ENCODE data around the gene KPNA4. TPM values are rescaled to one million over a fixed set of nuclear protein-coding genes. Genes with fewer than 3 reads are reported as not detected.

KPNA4 gene
- total RNA-seq, 4 donors from 2014 or later, result 25.7 to 43.6 (median 33.7) TPM

DNA sequence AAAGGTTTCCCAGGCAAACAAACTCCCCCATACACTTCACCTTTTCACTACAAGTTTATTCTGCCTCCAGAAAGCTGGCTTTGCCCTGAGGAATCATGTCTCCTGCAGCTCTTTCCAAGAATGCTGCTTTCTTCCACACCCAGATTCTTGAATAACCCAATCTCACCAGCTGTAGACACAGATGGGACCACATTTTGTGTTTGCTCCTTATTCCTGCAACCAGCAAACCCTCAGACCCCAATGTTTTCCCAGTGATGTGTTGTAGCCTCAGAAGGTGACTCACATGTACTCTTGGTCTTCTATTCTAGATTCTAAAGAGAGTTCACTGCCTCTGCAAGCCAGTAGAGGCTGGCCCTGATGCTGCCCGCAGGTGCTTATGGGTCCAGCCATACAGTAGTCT is 92.2 kb downstream of the KPNA4 start:
- DNase-seq (ENCODE audit: low spot score), result no peak
- no peak for ATAC-seq (ENCODE audit: low FRiP score)
- TF ChIP-seq, protein P1, sequence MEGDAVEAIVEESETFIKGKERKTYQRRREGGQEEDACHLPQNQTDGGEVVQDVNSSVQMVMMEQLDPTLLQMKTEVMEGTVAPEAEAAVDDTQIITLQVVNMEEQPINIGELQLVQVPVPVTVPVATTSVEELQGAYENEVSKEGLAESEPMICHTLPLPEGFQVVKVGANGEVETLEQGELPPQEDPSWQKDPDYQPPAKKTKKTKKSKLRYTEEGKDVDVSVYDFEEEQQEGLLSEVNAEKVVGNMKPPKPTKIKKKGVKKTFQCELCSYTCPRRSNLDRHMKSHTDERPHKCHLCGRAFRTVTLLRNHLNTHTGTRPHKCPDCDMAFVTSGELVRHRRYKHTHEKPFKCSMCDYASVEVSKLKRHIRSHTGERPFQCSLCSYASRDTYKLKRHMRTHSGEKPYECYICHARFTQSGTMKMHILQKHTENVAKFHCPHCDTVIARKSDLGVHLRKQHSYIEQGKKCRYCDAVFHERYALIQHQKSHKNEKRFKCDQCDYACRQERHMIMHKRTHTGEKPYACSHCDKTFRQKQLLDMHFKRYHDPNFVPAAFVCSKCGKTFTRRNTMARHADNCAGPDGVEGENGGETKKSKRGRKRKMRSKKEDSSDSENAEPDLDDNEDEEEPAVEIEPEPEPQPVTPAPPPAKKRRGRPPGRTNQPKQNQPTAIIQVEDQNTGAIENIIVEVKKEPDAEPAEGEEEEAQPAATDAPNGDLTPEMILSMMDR (IDR thresholded peaks at IDR 0.05), result no peak

DNA sequence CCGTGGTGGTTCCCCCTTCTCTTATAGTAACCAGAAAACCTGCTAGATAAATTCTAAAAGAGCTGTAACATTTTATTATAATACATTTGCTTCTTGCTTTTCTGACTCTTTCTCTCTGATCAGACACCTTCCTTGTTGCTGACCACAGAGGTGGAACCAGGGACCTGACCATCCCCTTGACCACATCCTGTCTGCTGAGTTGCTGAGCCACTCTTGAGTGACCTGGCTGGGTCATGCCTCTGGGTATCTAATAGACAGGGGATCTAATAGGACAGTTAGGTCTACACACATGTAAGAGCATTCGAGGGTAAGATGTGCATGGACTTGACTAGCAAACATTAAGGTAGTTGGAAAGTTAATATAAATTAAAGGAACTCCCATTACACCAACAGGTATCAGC is 93.0 kb downstream of the KPNA4 start:
- TF ChIP-seq, protein P1 (IDR thresholded peaks at IDR 0.05), result no peak
- ATAC-seq (ENCODE audit: low FRiP score), result no peak
- no peak for DNase-seq (ENCODE audit: low spot score)

DNA sequence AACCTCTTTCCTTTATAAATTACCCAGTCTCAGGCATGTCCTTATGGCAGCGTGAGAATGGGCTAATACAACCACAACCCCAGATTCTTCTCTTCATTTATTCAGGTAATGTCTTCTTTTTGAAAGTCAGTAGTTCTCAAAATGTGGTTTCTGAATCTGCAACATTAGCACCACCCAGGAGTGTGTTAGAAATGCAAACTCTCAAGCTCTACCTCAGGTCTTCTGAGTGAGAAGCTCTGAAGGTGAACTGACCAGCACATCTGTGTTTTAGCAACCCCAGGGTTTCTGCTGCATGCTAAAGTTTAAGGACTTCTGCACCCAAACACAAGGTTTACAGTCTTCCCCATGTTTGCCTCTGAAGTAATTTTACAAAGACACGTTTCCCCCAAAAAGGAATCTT is 93.5 kb downstream of the KPNA4 start:
- ATAC-seq (ENCODE audit: low FRiP score) (no peak), DNase-seq (ENCODE audit: low spot score) (no peak)
- TF ChIP-seq, protein P1 (IDR thresholded peaks at IDR 0.05), result no peak

DNA sequence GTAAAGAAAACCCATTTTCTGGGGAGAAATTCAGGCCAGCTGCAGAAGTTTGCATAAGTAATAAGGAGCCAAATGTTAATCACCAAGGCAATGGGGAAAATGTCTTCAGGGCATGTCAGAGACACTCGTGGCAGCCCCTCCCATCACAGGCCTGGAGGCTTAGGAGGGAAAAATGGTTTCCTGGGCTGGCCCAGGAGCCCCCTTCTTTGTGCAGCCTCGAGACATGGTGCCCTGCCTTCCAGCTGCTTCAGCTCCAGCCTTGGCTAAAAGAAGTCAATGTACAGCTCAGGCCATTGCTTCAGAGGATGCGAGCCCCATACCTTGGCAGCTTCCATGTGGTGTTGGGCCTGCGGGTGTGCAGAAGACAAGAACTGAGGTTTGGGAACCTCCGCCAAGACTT is 95.2 kb downstream of the KPNA4 start:
- DNase-seq (ENCODE audit: low spot score) (no peak), ATAC-seq (ENCODE audit: low FRiP score) (no peak)
- TF ChIP-seq, protein P1 (IDR thresholded peaks at IDR 0.05), result no peak

DNA sequence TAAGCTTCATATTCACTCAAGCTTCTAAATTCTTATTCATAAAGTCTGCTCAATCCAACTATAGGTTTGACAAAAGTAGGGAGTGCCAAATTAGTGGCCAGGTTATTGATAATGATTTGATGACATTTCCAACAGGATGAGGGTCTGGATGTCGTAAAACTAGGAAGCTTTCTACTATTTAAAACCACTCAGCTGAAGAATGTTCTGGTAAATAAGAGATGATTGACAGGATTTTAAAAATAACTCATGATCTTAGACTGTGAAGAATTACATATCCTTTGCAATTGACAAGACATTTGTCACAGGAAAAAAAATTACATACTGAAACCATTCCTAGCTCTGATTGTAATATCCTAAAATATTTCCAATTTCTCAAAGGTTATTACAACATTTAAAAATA is 100.4 kb downstream of the KPNA4 start:
- ATAC-seq (ENCODE audit: low FRiP score) (no peak), DNase-seq (ENCODE audit: low spot score) (no peak)
- TF ChIP-seq, protein P1 (IDR thresholded peaks at IDR 0.05), result no peak

DNA sequence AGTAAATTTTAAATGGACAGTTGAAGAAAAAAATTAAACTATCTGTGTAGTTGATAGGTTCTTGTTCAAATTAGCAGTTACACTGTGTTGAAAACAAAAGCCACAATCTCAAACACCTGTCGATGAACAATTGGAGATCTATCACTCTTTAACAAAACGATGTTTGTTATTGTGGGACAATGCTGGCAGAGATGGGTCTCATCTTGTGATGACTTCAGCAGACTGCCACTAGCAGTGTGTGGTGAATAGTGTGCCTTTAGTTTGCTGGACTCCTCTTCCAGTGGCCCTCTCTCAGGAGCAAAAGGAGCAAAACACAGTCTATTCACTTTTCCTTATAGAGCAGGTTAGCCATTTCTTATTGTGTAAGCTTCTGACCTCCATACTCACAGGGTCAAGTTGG is 101.0 kb downstream of the KPNA4 start:
- no peak for ATAC-seq (ENCODE audit: low FRiP score)
- TF ChIP-seq, protein P1 (IDR thresholded peaks at IDR 0.05), result no peak
- no peak for DNase-seq (ENCODE audit: low spot score)

DNA sequence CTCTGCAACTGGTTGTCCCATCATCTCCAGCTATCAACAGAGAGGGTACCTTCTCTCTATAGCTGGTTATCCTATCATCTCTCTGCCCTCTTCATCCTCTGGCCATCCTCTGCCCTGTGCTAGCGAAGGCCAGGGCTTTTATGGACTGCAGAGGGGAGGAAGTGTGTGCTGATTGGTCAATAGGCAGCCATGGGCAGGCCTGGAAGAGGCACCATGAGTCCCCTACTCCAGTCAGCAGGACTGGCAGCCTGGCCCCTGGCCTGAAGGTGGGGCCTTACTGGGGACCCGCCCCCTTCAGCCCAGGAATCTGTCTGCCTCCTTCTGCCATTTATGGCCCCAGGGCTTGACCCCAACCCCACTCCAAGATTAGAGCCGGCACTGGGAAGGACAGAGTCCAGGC is 105.3 kb downstream of the KPNA4 start:
- ATAC-seq (ENCODE audit: low FRiP score), result no peak
- no peak for DNase-seq (ENCODE audit: low spot score)
- TF ChIP-seq, protein P1 (IDR thresholded peaks at IDR 0.05), result no peak
